ENCODE measurements around the gene B3GNT7.
A peak's percentile ranks its signal among the peaks of the same experiment; 100 is the strongest.
"Not testable (repeated sequence)": the region's sequence is repeated elsewhere in the genome, so short reads cannot be mapped to it uniquely, and the experiment has no call there.

B3GNT7 gene

DNA sequence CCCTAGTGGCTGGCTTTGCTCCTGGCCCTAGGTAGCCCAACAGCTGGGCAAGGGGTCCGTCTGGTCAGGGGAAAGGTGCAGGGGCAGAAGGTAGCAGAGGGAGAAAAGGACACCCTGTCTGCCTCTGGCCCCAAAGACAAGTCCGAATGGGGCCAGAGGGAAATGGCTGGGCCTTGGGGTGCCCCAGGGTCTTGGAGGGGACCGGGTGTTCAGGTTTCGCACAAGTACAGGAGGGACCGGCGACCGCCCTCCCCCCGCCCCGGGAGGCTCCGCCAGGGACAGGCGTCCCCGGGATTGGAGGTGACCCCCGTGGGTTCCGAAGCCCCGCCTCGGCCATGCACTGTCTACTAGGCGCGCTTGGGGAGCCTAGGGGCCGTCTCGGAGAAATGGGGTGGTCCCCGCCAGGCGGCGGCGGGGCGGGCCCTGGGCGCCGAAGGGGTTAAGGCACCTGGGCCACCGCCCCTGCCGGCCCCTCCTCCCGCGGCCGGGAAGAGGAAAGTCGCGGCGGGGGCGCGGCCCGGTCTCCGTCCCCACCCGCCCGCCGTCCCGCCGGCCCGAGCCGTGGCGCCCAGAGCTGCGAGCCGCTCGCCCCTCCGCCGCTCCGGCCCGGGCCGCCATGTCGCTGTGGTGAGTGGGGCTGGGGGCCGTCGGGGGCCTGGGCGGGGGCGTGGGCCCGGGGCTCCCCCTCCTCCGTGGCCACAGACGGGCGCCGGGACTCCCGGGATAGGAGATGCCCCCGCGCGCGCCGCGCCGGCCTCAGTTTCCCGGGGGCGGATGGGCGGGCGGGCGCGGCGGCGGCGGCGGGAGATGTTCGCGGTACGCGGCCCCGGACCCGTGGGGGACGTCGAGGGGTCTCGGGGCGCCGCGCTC lies at the start of gene B3GNT7:
Gene B3GNT7 (plus strand): TSS at position 523 of the 870 bp plus-strand sequence. CDS start 94 bp downstream, at position 617.
- H3K27me3 ChIP-seq (ENCODE audit: control insufficient read depth, insufficient read depth, low read length), result no peaks in the 10 kb centered on the region
- H3K4me3 ChIP-seq (ENCODE audit: low read depth, low read length), result peak within 1 kb of the TSS; percentile 76
- peak within 1 kb of the TSS; percentile 66 for H3K9ac ChIP-seq (ENCODE audit: low read depth, low read length)
- H3K36me3 ChIP-seq (ENCODE audit: control insufficient read depth, insufficient read depth, low read length), result peaks cover 25% of the 10 kb centered on the region
- H3K4me1 ChIP-seq (ENCODE audit: control insufficient read depth, insufficient read depth, low read length), result peaks cover 8% of the 10 kb centered on the region
- no peaks in the 10 kb centered on the region for H3K9me3 ChIP-seq (ENCODE audit: control insufficient read depth, insufficient read depth, low read length)

- Histone ChIP-seq H3K36me3 (ENCODE audit: control insufficient read depth, insufficient read depth, low read length) (no peaks in the 10 kb centered on the region), H3K4me3 (ENCODE audit: low read depth, low read length) (no peak overlapping the region), H3K9me3 (ENCODE audit: control insufficient read depth, insufficient read depth, low read length) (no peaks in the 10 kb centered on the region), H3K27me3 (ENCODE audit: control insufficient read depth, insufficient read depth, low read length) (no peaks in the 10 kb centered on the region), H3K4me1 (ENCODE audit: control insufficient read depth, insufficient read depth, low read length) (no peaks in the 10 kb centered on the region), H3K9ac (ENCODE audit: low read depth, low read length) (no peak overlapping the region)
These were observed 48.4 kb upstream of the B3GNT7 start for GRCh38 chr2:231347081-231347480.

DNA sequence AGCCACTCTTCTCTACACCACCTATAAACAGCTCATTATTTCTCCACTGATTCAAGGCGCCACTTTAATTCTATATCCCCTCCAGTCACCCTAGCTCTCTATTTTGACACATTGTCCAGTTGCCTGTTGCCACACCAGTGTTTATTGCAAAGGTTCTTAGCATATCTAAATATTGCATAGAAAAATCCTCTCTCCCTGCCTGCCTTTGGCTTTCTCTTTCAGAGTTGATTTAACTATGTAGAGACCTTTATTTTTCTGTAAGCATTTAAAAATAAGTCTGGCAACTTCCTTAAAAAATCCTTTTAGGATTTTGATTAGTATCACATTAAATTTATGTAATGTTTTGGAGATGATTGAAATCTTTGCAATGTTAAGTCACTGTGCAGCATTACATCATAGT lies 47.9 kb upstream of the B3GNT7 start:
- H3K27me3 ChIP-seq (ENCODE audit: control insufficient read depth, insufficient read depth, low read length), result no peaks in the 10 kb centered on the region
- H3K9ac ChIP-seq (ENCODE audit: low read depth, low read length), result no peak overlapping the region
- H3K4me1 ChIP-seq (ENCODE audit: control insufficient read depth, insufficient read depth, low read length), result no peaks in the 10 kb centered on the region
- H3K9me3 ChIP-seq (ENCODE audit: control insufficient read depth, insufficient read depth, low read length), result no peaks in the 10 kb centered on the region
- no peak overlapping the region for H3K4me3 ChIP-seq (ENCODE audit: low read depth, low read length)
- no peaks in the 10 kb centered on the region for H3K36me3 ChIP-seq (ENCODE audit: control insufficient read depth, insufficient read depth, low read length)

DNA sequence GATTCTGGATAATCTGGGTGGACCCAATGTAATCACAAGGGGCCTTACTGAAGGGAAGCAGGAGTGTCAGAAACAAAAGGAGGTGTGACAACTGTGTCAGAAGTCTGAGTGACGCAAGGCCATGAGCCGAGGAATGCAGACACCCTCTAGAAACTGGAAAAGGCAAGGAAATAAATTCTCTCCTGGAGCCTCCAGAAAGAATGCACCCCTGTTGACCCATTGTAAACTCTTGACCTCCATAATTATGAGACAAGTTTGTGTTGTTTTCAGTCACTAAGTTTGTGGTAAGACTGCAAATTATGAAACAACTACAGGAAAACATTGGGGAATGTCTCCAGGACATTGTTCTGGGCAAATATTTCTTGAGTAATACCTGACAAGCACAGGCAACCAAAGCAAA lies 47.3 kb upstream of the B3GNT7 start:
- H3K9me3 ChIP-seq (ENCODE audit: control insufficient read depth, insufficient read depth, low read length), result no peaks in the 10 kb centered on the region
- H3K4me3 ChIP-seq (ENCODE audit: low read depth, low read length), result no peak overlapping the region
- no peaks in the 10 kb centered on the region for H3K27me3 ChIP-seq (ENCODE audit: control insufficient read depth, insufficient read depth, low read length)
- H3K9ac ChIP-seq (ENCODE audit: low read depth, low read length), result no peak overlapping the region
- H3K36me3 ChIP-seq (ENCODE audit: control insufficient read depth, insufficient read depth, low read length), result no peaks in the 10 kb centered on the region
- H3K4me1 ChIP-seq (ENCODE audit: control insufficient read depth, insufficient read depth, low read length), result no peaks in the 10 kb centered on the region

GRCh38 chr2:231348704-231349373 lies 46.7 kb upstream of the B3GNT7 start:
- H3K27me3 ChIP-seq (ENCODE audit: control insufficient read depth, insufficient read depth, low read length), result no peaks in the 10 kb centered on the region
- no peaks in the 10 kb centered on the region for H3K4me1 ChIP-seq (ENCODE audit: control insufficient read depth, insufficient read depth, low read length)
- no peak overlapping the region for H3K4me3 ChIP-seq (ENCODE audit: low read depth, low read length)

DNA sequence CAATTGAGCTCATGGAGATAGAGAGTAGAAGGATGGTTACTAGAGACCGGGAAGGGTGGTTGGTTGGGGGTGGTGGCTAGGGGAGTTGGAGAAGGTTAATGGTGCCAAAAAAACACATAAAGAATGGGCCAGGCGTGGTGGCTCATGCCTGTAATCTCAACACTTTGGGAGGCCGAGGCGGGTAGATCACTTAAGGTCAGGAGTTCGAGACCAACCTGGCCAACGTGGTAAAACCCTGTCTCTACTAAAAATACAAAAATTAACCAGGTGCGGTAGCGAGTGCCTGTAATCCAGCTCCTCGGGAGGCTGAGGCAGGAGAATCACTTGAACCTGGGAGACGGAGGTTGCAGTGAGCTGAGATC lies 46.2 kb upstream of the B3GNT7 start:
- not testable (repeated sequence) for H3K4me1 ChIP-seq (ENCODE audit: control insufficient read depth, insufficient read depth, low read length); H3K9me3 ChIP-seq (ENCODE audit: control insufficient read depth, insufficient read depth, low read length); H3K4me3 ChIP-seq (ENCODE audit: low read depth, low read length); H3K9ac ChIP-seq (ENCODE audit: low read depth, low read length); H3K36me3 ChIP-seq (ENCODE audit: control insufficient read depth, insufficient read depth, low read length); H3K27me3 ChIP-seq (ENCODE audit: control insufficient read depth, insufficient read depth, low read length)

More at GRCh38 chr2:231348704-231349373, 46.7 kb upstream of the B3GNT7 start:
- no peaks in the 10 kb centered on the region for H3K9me3 ChIP-seq (ENCODE audit: control insufficient read depth, insufficient read depth, low read length)
- no peaks in the 10 kb centered on the region for H3K36me3 ChIP-seq (ENCODE audit: control insufficient read depth, insufficient read depth, low read length)
- no peak overlapping the region for H3K9ac ChIP-seq (ENCODE audit: low read depth, low read length)

DNA sequence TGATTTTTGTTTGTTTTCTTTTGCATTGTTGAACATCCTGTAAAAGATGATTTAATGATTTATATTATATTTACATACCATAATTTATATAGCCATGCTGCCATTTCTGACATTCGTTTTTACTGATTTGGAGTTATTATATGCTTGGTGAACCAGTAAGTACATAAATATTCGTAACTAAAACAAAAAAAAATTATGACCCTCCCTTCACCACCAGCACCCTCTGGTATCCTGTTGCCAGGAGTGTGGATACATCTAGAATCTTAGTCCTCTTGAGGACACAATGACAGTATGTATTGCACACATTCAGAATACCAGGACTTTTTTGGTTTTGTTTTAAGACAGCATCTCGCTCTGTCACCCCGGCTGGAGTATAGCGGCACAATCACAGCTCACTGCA lies 43.9 kb upstream of the B3GNT7 start:
- no peak overlapping the region for H3K9ac ChIP-seq (ENCODE audit: low read depth, low read length)
- H3K27me3 ChIP-seq (ENCODE audit: control insufficient read depth, insufficient read depth, low read length), result no peaks in the 10 kb centered on the region
- H3K4me3 ChIP-seq (ENCODE audit: low read depth, low read length), result no peak overlapping the region
- peaks cover 3% of the 10 kb centered on the region for H3K4me1 ChIP-seq (ENCODE audit: control insufficient read depth, insufficient read depth, low read length)
- no peaks in the 10 kb centered on the region for H3K36me3 ChIP-seq (ENCODE audit: control insufficient read depth, insufficient read depth, low read length)
- H3K9me3 ChIP-seq (ENCODE audit: control insufficient read depth, insufficient read depth, low read length), result no peaks in the 10 kb centered on the region

DNA sequence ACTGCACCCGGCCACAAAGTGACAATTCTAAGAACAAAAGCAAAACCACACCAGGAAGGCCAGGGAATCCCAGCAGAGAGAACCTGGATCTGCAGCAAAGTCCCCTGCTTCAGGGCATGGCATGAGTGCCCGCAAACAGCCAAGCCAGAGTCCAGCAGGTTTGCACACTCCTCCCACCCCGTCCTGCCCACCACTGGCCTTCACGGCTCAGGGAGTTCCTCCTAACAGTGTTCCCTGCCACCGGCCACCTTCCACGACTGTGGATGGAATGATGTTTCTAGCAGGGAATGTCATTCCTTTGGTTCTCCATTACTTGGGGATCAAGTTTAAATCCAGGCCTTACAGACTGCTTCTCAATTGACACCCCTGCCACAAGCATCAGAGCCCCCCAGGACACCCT lies 42.0 kb upstream of the B3GNT7 start:
- H3K4me3 ChIP-seq (ENCODE audit: low read depth, low read length), result no peak overlapping the region
- H3K36me3 ChIP-seq (ENCODE audit: control insufficient read depth, insufficient read depth, low read length), result no peaks in the 10 kb centered on the region
- no peak overlapping the region for H3K9ac ChIP-seq (ENCODE audit: low read depth, low read length)

GRCh38 chr2:231355508-231356465 lies 39.7 kb upstream of the B3GNT7 start:
- no peaks in the 10 kb centered on the region for H3K36me3 ChIP-seq (ENCODE audit: control insufficient read depth, insufficient read depth, low read length)
- H3K27me3 ChIP-seq (ENCODE audit: control insufficient read depth, insufficient read depth, low read length), result no peaks in the 10 kb centered on the region
- H3K4me3 ChIP-seq (ENCODE audit: low read depth, low read length), result no peak overlapping the region
- H3K4me1 ChIP-seq (ENCODE audit: control insufficient read depth, insufficient read depth, low read length), result peaks cover 3% of the 10 kb centered on the region
- no peak overlapping the region for H3K9ac ChIP-seq (ENCODE audit: low read depth, low read length)
- no peaks in the 10 kb centered on the region for H3K9me3 ChIP-seq (ENCODE audit: control insufficient read depth, insufficient read depth, low read length)

More for the DNA sequence above, 42.0 kb upstream of the B3GNT7 start:
- Histone ChIP-seq H3K4me1 (ENCODE audit: control insufficient read depth, insufficient read depth, low read length) (peaks cover 3% of the 10 kb centered on the region), H3K27me3 (ENCODE audit: control insufficient read depth, insufficient read depth, low read length) (no peaks in the 10 kb centered on the region), H3K9me3 (ENCODE audit: control insufficient read depth, insufficient read depth, low read length) (no peaks in the 10 kb centered on the region)

GRCh38 chr2:231356466-231356844 lies 39.1 kb upstream of the B3GNT7 start:
- Histone ChIP-seq H3K9me3 (ENCODE audit: control insufficient read depth, insufficient read depth, low read length) (no peaks in the 10 kb centered on the region), H3K36me3 (ENCODE audit: control insufficient read depth, insufficient read depth, low read length) (no peaks in the 10 kb centered on the region), H3K9ac (ENCODE audit: low read depth, low read length) (no peak overlapping the region), H3K4me1 (ENCODE audit: control insufficient read depth, insufficient read depth, low read length) (peaks cover 3% of the 10 kb centered on the region), H3K4me3 (ENCODE audit: low read depth, low read length) (no peak overlapping the region), H3K27me3 (ENCODE audit: control insufficient read depth, insufficient read depth, low read length) (no peaks in the 10 kb centered on the region)

GRCh38 chr2:231357048-231357447 lies 38.5 kb upstream of the B3GNT7 start:
- no peak overlapping the region for H3K4me3 ChIP-seq (ENCODE audit: low read depth, low read length)
- H3K9ac ChIP-seq (ENCODE audit: low read depth, low read length), result no peak overlapping the region
- peaks cover 3% of the 10 kb centered on the region for H3K4me1 ChIP-seq (ENCODE audit: control insufficient read depth, insufficient read depth, low read length)
- H3K9me3 ChIP-seq (ENCODE audit: control insufficient read depth, insufficient read depth, low read length), result no peaks in the 10 kb centered on the region
- H3K36me3 ChIP-seq (ENCODE audit: control insufficient read depth, insufficient read depth, low read length), result no peaks in the 10 kb centered on the region
- no peaks in the 10 kb centered on the region for H3K27me3 ChIP-seq (ENCODE audit: control insufficient read depth, insufficient read depth, low read length)
